Memory B cell (primary cell): Measurements from ENCODE around the gene NNMT.

Source experiments
- ATAC-seq: fragments of 150-1000 bp; cut with Tn5 transposase; 2 replicates; pipeline ENCODE4 v1.10.0; 2021; ENCODE audit warnings: low read depth, mild to moderate bottlenecking, moderate library complexity
- DNase-seq, 2 donors: peaks; one replicate each; pipeline ENCODE4 v3.0.0; 2022; ENCODE audit warnings: low spot score in 2 of 2
- H3K27ac Mint-ChIP-seq: one replicate; pipeline ENCODE4 v1.8.0; 2022; ENCODE audit warnings: mild to moderate bottlenecking, moderate library complexity, mixed read lengths
- H3K27me3 Mint-ChIP-seq: one replicate; pipeline ENCODE4 v1.8.0; 2022; ENCODE audit warnings: mixed read lengths
- H3K36me3 Mint-ChIP-seq: one replicate; pipeline ENCODE4 v1.8.0; 2022; ENCODE audit warnings: mild to moderate bottlenecking, mixed read lengths
- H3K4me1 Mint-ChIP-seq: one replicate; pipeline ENCODE4 v1.8.0; 2022; ENCODE audit warnings: mixed read lengths
- H3K4me3 Mint-ChIP-seq: one replicate; pipeline ENCODE4 v1.8.0; 2022; ENCODE audit warnings: mild to moderate bottlenecking, moderate library complexity, mixed read lengths
- H3K9me3 Mint-ChIP-seq: one replicate; pipeline ENCODE4 v1.8.0; 2022; ENCODE audit warnings: mixed read lengths

Gene NNMT

GRCh38 chr11:114301088-114301487, 4.9 kb downstream of the NNMT start:
- no peaks in the 10 kb centered on the region for H3K4me1 Mint-ChIP-seq
- H3K27me3 Mint-ChIP-seq = peaks cover 16% of the 10 kb centered on the region
- H3K9me3 Mint-ChIP-seq = peaks cover 8% of the 10 kb centered on the region
- DNase-seq (no peak), ATAC-seq (no peak)
- peaks cover 1% of the 10 kb centered on the region for H3K36me3 Mint-ChIP-seq
- no peak overlapping the region for H3K27ac Mint-ChIP-seq
- H3K4me3 Mint-ChIP-seq = no peak overlapping the region

- Mint-ChIP-seq H3K27ac (no peak overlapping the region), H3K36me3 (peaks cover 1% of the 10 kb centered on the region), H3K4me1 (no peaks in the 10 kb centered on the region), H3K27me3 (peaks cover 18% of the 10 kb centered on the region), H3K9me3 (peaks cover 8% of the 10 kb centered on the region), H3K4me3 (no peak overlapping the region)
- DNase-seq = no peak
- no peak for ATAC-seq
Measured at GRCh38 chr11:114301927-114302326, 5.7 kb downstream of the NNMT start.

- no peak for ATAC-seq
- H3K27me3 Mint-ChIP-seq = peaks cover 23% of the 10 kb centered on the region
Measured at GRCh38 chr11:114302663-114303062, 6.5 kb downstream of the NNMT start.

GRCh38 chr11:114304065-114304464, 7.9 kb downstream of the NNMT start:
- no peak overlapping the region for H3K27ac Mint-ChIP-seq
- peaks cover 22% of the 10 kb centered on the region for H3K27me3 Mint-ChIP-seq
- H3K9me3 Mint-ChIP-seq = peaks cover 11% of the 10 kb centered on the region
- ATAC-seq = no peak
- H3K4me1 Mint-ChIP-seq = no peaks in the 10 kb centered on the region
- no peak for DNase-seq
- no peak overlapping the region for H3K4me3 Mint-ChIP-seq
- peaks cover 1% of the 10 kb centered on the region for H3K36me3 Mint-ChIP-seq

More at GRCh38 chr11:114302663-114303062, 6.5 kb downstream of the NNMT start:
- H3K4me3 Mint-ChIP-seq = no peak overlapping the region
- H3K4me1 Mint-ChIP-seq = no peaks in the 10 kb centered on the region
- no peak overlapping the region for H3K27ac Mint-ChIP-seq
- H3K9me3 Mint-ChIP-seq = peaks cover 11% of the 10 kb centered on the region
- DNase-seq = no peak
- peaks cover 1% of the 10 kb centered on the region for H3K36me3 Mint-ChIP-seq

GRCh38 chr11:114304969-114305368, 8.8 kb downstream of the NNMT start:
- ATAC-seq (no peak), DNase-seq (no peak)
- peaks cover 1% of the 10 kb centered on the region for H3K36me3 Mint-ChIP-seq
- H3K27ac Mint-ChIP-seq = no peak overlapping the region
- no peaks in the 10 kb centered on the region for H3K4me1 Mint-ChIP-seq
- peaks cover 9% of the 10 kb centered on the region for H3K9me3 Mint-ChIP-seq
- H3K4me3 Mint-ChIP-seq = no peak overlapping the region
- peaks cover 21% of the 10 kb centered on the region for H3K27me3 Mint-ChIP-seq

- H3K4me3 Mint-ChIP-seq = no peak overlapping the region
- H3K27ac Mint-ChIP-seq = no peak overlapping the region
- ATAC-seq (no peak), DNase-seq (no peak)
- H3K27me3 Mint-ChIP-seq = peaks cover 20% of the 10 kb centered on the region
- H3K9me3 Mint-ChIP-seq = peaks cover 3% of the 10 kb centered on the region
- no peaks in the 10 kb centered on the region for H3K4me1 Mint-ChIP-seq
- H3K36me3 Mint-ChIP-seq = no peaks in the 10 kb centered on the region
Measured at GRCh38 chr11:114307524-114308203, 11.5 kb downstream of the NNMT start.

- ATAC-seq (no peak), DNase-seq (no peak)
- no peak overlapping the region for H3K4me3 Mint-ChIP-seq
- H3K27ac Mint-ChIP-seq = no peak overlapping the region
- no peaks in the 10 kb centered on the region for H3K4me1 Mint-ChIP-seq
- H3K27me3 Mint-ChIP-seq = peaks cover 20% of the 10 kb centered on the region
- H3K9me3 Mint-ChIP-seq = peaks cover 3% of the 10 kb centered on the region
- no peaks in the 10 kb centered on the region for H3K36me3 Mint-ChIP-seq
Measured at GRCh38 chr11:114308689-114309089, 12.5 kb downstream of the NNMT start.

GRCh38 chr11:114309517-114309916, 13.3 kb downstream of the NNMT start:
- DNase-seq (no peak), ATAC-seq (no peak)
- no peak overlapping the region for H3K27ac Mint-ChIP-seq
- H3K4me1 Mint-ChIP-seq = no peaks in the 10 kb centered on the region
- H3K36me3 Mint-ChIP-seq = no peaks in the 10 kb centered on the region
- H3K4me3 Mint-ChIP-seq = no peak overlapping the region
- H3K9me3 Mint-ChIP-seq = peaks cover 3% of the 10 kb centered on the region
- H3K27me3 Mint-ChIP-seq = peaks cover 17% of the 10 kb centered on the region

- no peak for ATAC-seq
- no peak for DNase-seq
- no peak overlapping the region for H3K27ac Mint-ChIP-seq
- no peaks in the 10 kb centered on the region for H3K36me3 Mint-ChIP-seq
- peaks cover 17% of the 10 kb centered on the region for H3K27me3 Mint-ChIP-seq
- H3K9me3 Mint-ChIP-seq = peaks cover 3% of the 10 kb centered on the region
- H3K4me1 Mint-ChIP-seq = no peaks in the 10 kb centered on the region
- no peak overlapping the region for H3K4me3 Mint-ChIP-seq
Measured at GRCh38 chr11:114310095-114310494, 13.9 kb downstream of the NNMT start.

- ATAC-seq (no peak), DNase-seq (no peak)
- H3K4me1 Mint-ChIP-seq = peaks cover 4% of the 10 kb centered on the region
- H3K9me3 Mint-ChIP-seq = peaks cover 3% of the 10 kb centered on the region
- H3K27me3 Mint-ChIP-seq = peaks cover 21% of the 10 kb centered on the region
- H3K27ac Mint-ChIP-seq = no peak overlapping the region
- H3K36me3 Mint-ChIP-seq = no peaks in the 10 kb centered on the region
- H3K4me3 Mint-ChIP-seq = no peak overlapping the region
Measured at GRCh38 chr11:114311946-114312345, 15.7 kb downstream of the NNMT start.

GRCh38 chr11:114314096-114314495, 17.9 kb downstream of the NNMT start:
- no peaks in the 10 kb centered on the region for H3K9me3 Mint-ChIP-seq
- H3K4me3 Mint-ChIP-seq = no peak overlapping the region
- no peak for ATAC-seq
- peaks cover 13% of the 10 kb centered on the region for H3K27me3 Mint-ChIP-seq
- no peak for DNase-seq
- H3K27ac Mint-ChIP-seq = no peak overlapping the region
- no peaks in the 10 kb centered on the region for H3K36me3 Mint-ChIP-seq
- peaks cover 4% of the 10 kb centered on the region for H3K4me1 Mint-ChIP-seq

GRCh38 chr11:114315749-114316368, 19.7 kb downstream of the NNMT start:
- peaks cover 13% of the 10 kb centered on the region for H3K27me3 Mint-ChIP-seq
- H3K27ac Mint-ChIP-seq = no peak overlapping the region
- H3K9me3 Mint-ChIP-seq = no peaks in the 10 kb centered on the region
- ATAC-seq (no peak), DNase-seq (no peak)
- H3K4me3 Mint-ChIP-seq = no peak overlapping the region
- H3K36me3 Mint-ChIP-seq = no peaks in the 10 kb centered on the region
- H3K4me1 Mint-ChIP-seq = peaks cover 4% of the 10 kb centered on the region

- no peak for ATAC-seq
- H3K27ac Mint-ChIP-seq = no peak overlapping the region
- peaks cover 13% of the 10 kb centered on the region for H3K27me3 Mint-ChIP-seq
- no peaks in the 10 kb centered on the region for H3K36me3 Mint-ChIP-seq
- DNase-seq = no peak
- no peaks in the 10 kb centered on the region for H3K9me3 Mint-ChIP-seq
- H3K4me1 Mint-ChIP-seq = peaks cover 4% of the 10 kb centered on the region
- H3K4me3 Mint-ChIP-seq = no peak overlapping the region
Measured at GRCh38 chr11:114316980-114317786, 21.0 kb downstream of the NNMT start.

- H3K4me3 Mint-ChIP-seq = no peak overlapping the region
- H3K9me3 Mint-ChIP-seq = no peaks in the 10 kb centered on the region
- DNase-seq (no peak), ATAC-seq (no peak)
- peaks cover 4% of the 10 kb centered on the region for H3K4me1 Mint-ChIP-seq
- H3K27ac Mint-ChIP-seq = no peak overlapping the region
- H3K36me3 Mint-ChIP-seq = no peaks in the 10 kb centered on the region
- H3K27me3 Mint-ChIP-seq = peaks cover 13% of the 10 kb centered on the region
Measured at GRCh38 chr11:114317787-114318137, 21.6 kb downstream of the NNMT start.
